ENCODE results near the gene GPR33. TPM values are rescaled to one million over a fixed set of nuclear protein-coding genes. Genes with fewer than 3 reads are reported as not detected.

GPR33 gene
- not detected for polyA plus RNA-seq (2012; ENCODE audit: missing spikeins)

DNA sequence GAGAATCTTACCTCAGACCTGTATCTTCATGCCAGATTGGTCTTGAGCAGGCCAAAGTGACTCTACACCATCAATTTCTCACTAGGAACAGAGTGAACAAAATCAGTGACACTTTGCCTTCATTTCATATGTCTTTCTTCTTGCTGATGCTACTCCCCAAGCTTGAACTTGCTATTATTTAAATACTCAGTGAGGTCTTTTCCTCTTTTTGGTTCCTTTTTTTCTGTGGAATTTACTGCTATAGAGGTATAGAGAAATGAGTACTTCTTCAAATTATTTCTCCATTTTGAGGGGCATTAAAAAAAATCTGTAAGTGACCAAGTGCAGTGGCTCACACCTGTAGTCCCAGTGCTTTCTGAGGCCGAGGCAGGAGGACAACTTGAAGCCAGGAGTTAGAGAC, at the start of gene GPR33:
Gene GPR33 (minus strand): TSS at position 154 of the 400 bp plus-strand sequence. CDS start 4,074 bp downstream, outside the sequence.
- no peak for TF ChIP-seq POLR2A (IDR thresholded peaks at IDR 0.05; ENCODE audit: low read depth, low read length)
- no peak for TF ChIP-seq TAF1 (IDR thresholded peaks at IDR 0.05; ENCODE audit: borderline replicate concordance, low read depth, low read length)
- no peak for TF ChIP-seq POLR2AphosphoS5 (IDR thresholded peaks at IDR 0.05; ENCODE audit: low read depth, low read length)
- FAIRE-seq (no peak), DNase-seq (ENCODE audit: insufficient read length) (no peak)

DNA sequence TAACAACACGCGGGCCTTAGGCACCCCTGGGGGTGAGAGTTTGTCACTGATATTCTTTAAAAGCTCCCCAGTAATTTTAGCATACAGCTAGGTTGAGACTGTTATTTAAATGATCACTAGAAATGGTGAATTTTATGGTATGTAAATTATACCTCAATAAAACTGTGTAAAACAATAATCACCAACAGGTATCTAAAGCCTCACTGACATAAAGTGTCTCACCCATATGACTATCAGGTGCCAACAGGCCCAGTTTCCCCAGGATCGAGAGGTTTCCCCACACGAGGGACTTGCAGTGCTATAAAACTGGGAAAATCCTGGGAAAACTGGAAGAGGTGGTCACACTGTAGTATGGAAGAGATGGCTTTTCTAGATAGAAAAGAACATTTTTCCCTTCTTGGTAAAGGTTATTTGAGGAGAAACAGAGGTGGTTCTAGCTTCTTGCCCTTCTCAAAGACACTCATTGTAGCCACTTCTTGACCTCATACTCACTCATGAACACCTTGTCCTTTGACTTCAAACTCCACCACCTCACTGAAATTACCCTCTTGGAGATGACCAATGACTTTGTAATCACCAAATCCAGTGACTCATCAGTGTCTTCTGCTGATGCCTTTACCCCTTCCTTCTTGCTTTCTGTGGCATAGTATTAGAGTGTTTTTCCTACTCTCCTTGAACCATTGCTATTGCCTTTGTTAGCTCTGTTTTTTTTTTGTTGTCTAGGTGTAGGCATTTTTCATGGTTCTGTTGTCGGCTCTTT, 48.5 kb upstream of the GPR33 start:
- DNase-seq (ENCODE audit: insufficient read length) (no peak), FAIRE-seq (no peak)
- TF ChIP-seq POLR2AphosphoS5 (IDR thresholded peaks at IDR 0.05; ENCODE audit: low read depth, low read length), result no peak
- TF ChIP-seq TAF1 (IDR thresholded peaks at IDR 0.05; ENCODE audit: borderline replicate concordance, low read depth, low read length), result no peak
- TF ChIP-seq POLR2A (IDR thresholded peaks at IDR 0.05; ENCODE audit: low read depth, low read length), result no peak

- DNase-seq (ENCODE audit: insufficient read length), result no peak
- no peak for FAIRE-seq
- TF ChIP-seq POLR2A (IDR thresholded peaks at IDR 0.05; ENCODE audit: low read depth, low read length) (no peak), POLR2AphosphoS5 (IDR thresholded peaks at IDR 0.05; ENCODE audit: low read depth, low read length) (no peak)
Observed at GRCh38 chr14:31530136-31530535, 42.3 kb upstream of the GPR33 start.

DNA sequence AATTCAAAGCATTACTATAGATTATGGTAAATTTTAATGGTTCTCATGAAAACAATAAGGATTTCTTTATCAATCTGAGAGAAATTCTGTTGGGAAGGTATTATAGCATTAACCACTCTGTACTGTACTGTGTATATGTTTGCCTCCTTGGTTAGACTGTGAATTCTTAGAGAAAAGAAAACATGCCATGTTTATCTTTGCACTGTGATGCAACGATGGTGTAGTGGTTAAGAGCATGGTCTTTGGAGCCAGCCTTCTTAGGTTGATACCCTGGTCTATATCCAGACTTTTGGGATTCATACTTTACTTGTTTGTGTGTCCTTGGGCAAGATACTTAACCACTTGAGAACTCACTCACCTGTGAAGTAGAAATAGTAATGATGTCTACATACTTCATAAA, 41.2 kb upstream of the GPR33 start:
- FAIRE-seq, result no peak
- TF ChIP-seq TAF1 (IDR thresholded peaks at IDR 0.05; ENCODE audit: borderline replicate concordance, low read depth, low read length) (no peak), POLR2AphosphoS5 (IDR thresholded peaks at IDR 0.05; ENCODE audit: low read depth, low read length) (no peak), POLR2A (IDR thresholded peaks at IDR 0.05; ENCODE audit: low read depth, low read length) (no peak)
- DNase-seq (ENCODE audit: insufficient read length), result no peak

- FAIRE-seq (no peak), DNase-seq (ENCODE audit: insufficient read length) (no peak)
- TF ChIP-seq TAF1 (IDR thresholded peaks at IDR 0.05; ENCODE audit: borderline replicate concordance, low read depth, low read length), result no peak
- TF ChIP-seq POLR2AphosphoS5 (IDR thresholded peaks at IDR 0.05; ENCODE audit: low read depth, low read length), result no peak
- no peak for TF ChIP-seq POLR2A (IDR thresholded peaks at IDR 0.05; ENCODE audit: low read depth, low read length)
Observed at GRCh38 chr14:31527546-31527945, 39.7 kb upstream of the GPR33 start.

GRCh38 chr14:31527087-31527486, 39.2 kb upstream of the GPR33 start:
- no peak for DNase-seq (ENCODE audit: insufficient read length)
- no peak for FAIRE-seq
- TF ChIP-seq POLR2A (IDR thresholded peaks at IDR 0.05; ENCODE audit: low read depth, low read length) (no peak), TAF1 (IDR thresholded peaks at IDR 0.05; ENCODE audit: borderline replicate concordance, low read depth, low read length) (no peak), POLR2AphosphoS5 (IDR thresholded peaks at IDR 0.05; ENCODE audit: low read depth, low read length) (no peak)

- no peak for TF ChIP-seq TAF1 (IDR thresholded peaks at IDR 0.05; ENCODE audit: borderline replicate concordance, low read depth, low read length)
- no peak for TF ChIP-seq POLR2AphosphoS5 (IDR thresholded peaks at IDR 0.05; ENCODE audit: low read depth, low read length)
- TF ChIP-seq POLR2A (IDR thresholded peaks at IDR 0.05; ENCODE audit: low read depth, low read length), result no peak
- DNase-seq (ENCODE audit: insufficient read length) (no peak), FAIRE-seq (no peak)
Observed at GRCh38 chr14:31510855-31511254, 23.0 kb upstream of the GPR33 start.

DNA sequence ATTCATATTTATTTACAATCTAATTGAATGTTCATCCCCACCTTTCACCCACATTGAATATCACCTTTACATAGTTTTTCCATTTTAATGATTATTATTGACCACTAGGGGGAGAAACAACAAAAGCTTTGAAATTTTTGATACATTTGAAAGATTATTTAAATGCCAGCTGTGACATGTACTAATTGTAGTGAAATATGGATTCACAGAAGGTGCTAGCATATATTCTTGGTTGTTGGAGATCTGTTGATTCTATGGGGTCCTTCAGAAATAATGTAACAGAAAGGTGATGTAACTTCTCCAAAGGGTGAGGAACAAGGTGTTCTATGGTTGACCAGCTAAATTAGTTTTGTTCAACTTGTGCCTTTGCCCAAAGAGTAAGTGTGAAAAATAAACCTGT, 22.4 kb upstream of the GPR33 start:
- FAIRE-seq (no peak), DNase-seq (ENCODE audit: insufficient read length) (no peak)

GRCh38 chr14:31508135-31508534, 20.3 kb upstream of the GPR33 start:
- DNase-seq (ENCODE audit: insufficient read length) (no peak), FAIRE-seq (no peak)
- TF ChIP-seq POLR2AphosphoS5 (IDR thresholded peaks at IDR 0.05; ENCODE audit: low read depth, low read length) (no peak), POLR2A (IDR thresholded peaks at IDR 0.05; ENCODE audit: low read depth, low read length) (no peak)

More for the DNA sequence above, 22.4 kb upstream of the GPR33 start:
- TF ChIP-seq TAF1 (IDR thresholded peaks at IDR 0.05; ENCODE audit: borderline replicate concordance, low read depth, low read length) (no peak), POLR2A (IDR thresholded peaks at IDR 0.05; ENCODE audit: low read depth, low read length) (no peak), POLR2AphosphoS5 (IDR thresholded peaks at IDR 0.05; ENCODE audit: low read depth, low read length) (no peak)

DNA sequence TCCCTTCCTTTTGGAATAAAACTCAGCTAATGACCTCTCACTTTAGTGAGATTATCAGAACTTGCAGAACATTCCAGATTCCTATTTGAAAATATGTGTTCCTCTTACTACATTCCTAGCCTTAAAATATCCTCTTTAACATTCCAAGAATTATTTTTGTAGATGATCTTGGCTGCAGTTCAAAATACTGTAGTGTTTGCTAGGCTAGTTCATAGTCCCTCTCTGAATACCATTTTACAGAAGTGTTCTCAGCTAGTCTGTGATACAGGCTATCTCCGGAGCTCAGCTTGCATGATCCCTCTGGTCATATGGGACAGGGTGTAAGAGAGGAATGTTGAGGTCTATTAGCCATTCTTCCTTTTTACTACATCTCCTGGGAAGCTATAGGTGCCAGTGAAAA, 17.6 kb upstream of the GPR33 start:
- FAIRE-seq, result no peak
- no peak for TF ChIP-seq TAF1 (IDR thresholded peaks at IDR 0.05; ENCODE audit: borderline replicate concordance, low read depth, low read length)
- TF ChIP-seq POLR2AphosphoS5 (IDR thresholded peaks at IDR 0.05; ENCODE audit: low read depth, low read length), result no peak
- TF ChIP-seq POLR2A (IDR thresholded peaks at IDR 0.05; ENCODE audit: low read depth, low read length), result no peak
- no peak for DNase-seq (ENCODE audit: insufficient read length)

DNA sequence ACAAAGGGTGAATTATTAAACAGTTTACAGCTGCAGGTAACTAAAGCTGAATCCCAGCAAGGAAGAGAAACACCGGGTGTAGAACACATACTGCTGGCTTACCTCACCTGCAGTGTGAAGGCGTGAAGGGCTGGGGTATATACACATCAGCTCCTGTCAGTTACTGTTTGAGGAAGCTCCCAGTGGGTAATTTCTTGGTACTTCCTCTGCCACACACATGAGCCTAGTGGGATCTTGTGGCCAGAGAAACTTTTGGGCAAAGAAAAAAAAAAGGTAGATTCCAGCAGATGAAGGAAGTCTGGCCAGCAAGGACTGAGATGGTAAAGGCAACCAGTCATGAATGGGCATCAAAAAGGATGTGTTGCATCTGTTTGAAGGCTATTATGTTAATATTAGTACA, 14.0 kb upstream of the GPR33 start:
- FAIRE-seq, result no peak

GRCh38 chr14:31492759-31493498, 5.1 kb upstream of the GPR33 start:
- DNase-seq (ENCODE audit: insufficient read length) (no peak), FAIRE-seq (no peak)
- TF ChIP-seq TAF1 (IDR thresholded peaks at IDR 0.05; ENCODE audit: borderline replicate concordance, low read depth, low read length) (no peak), POLR2A (IDR thresholded peaks at IDR 0.05; ENCODE audit: low read depth, low read length) (no peak), POLR2AphosphoS5 (IDR thresholded peaks at IDR 0.05; ENCODE audit: low read depth, low read length) (no peak)

More for the DNA sequence above, 14.0 kb upstream of the GPR33 start:
- no peak for TF ChIP-seq TAF1 (IDR thresholded peaks at IDR 0.05; ENCODE audit: borderline replicate concordance, low read depth, low read length)
- no peak for TF ChIP-seq POLR2AphosphoS5 (IDR thresholded peaks at IDR 0.05; ENCODE audit: low read depth, low read length)
- TF ChIP-seq POLR2A (IDR thresholded peaks at IDR 0.05; ENCODE audit: low read depth, low read length), result no peak
- DNase-seq (ENCODE audit: insufficient read length), result no peak

Measured in GM12892 (cell line).